Caco-2 (cell line): ENCODE measurements around the gene MAU2. TPM values are rescaled to one million over a fixed set of nuclear protein-coding genes. Genes with fewer than 3 reads are reported as not detected.

Experiments used
- BruUV-seq: library from RNA; stranded (reverse); fragments of 400-500 nt; replicated peaks from 2 replicates; lab custom pipeline; 2021; lab: Mats Ljungman, UMichigan
- CTCF ChIA-PET: fragments of 300-600 bp; sonication (Branson Sonifier 250); formaldehyde crosslinking; loops from one replicate; lab custom pipeline; 2022; ENCODE audit warnings: antibody characterized with exemption; lab: Charles Lee
- POLR2A ChIA-PET: fragments of 300-600 bp; sonication (Branson Sonifier 250); formaldehyde crosslinking; loops from one replicate; lab custom pipeline; 2022; ENCODE audit warnings: antibody characterized with exemption; lab: Charles Lee
- DNase-seq, 2 experiments: peaks; one replicate each; pipeline versions ENCODE4 v3.0.0 to v3.0.0-alpha.2; 2020 to 2022
- H3K27me3 ChIP-seq: replicated peaks from 2 replicates; pipeline ENCODE4 v1.6.0; 2011; ENCODE audit warnings: low read length; ENCODE audit not compliant: control insufficient read depth, insufficient read depth
- H3K36me3 ChIP-seq: 2 replicates; pipeline ENCODE4 v1.5.1; 2011; ENCODE audit warnings: low read length; ENCODE audit not compliant: control insufficient read depth, insufficient read depth
- H3K4me1 ChIP-seq: fragments of 250-450 bp; sonication (Bioruptor Pico); 2 replicates; pipeline ENCODE4 v1.5.1; 2020; ENCODE audit warnings: mild to moderate bottlenecking
- H3K4me3 ChIP-seq: 2 replicates; pipeline ENCODE4 v1.5.1; 2011; ENCODE audit warnings: low read depth, mild to moderate bottlenecking, control low read depth, low read length
- H3K9me3 ChIP-seq: fragments of 250-450 bp; sonication (Bioruptor Pico); 2 replicates; pipeline ENCODE4 v1.5.1; 2020; ENCODE audit warnings: mild to moderate bottlenecking, moderate library complexity
- H3K27ac Mint-ChIP-seq: one replicate; pipeline ENCODE4 v1.8.0; 2022; ENCODE audit warnings: mixed read lengths; ENCODE audit not compliant: unreplicated experiment
- H3K27me3 Mint-ChIP-seq: one replicate; pipeline ENCODE4 v1.8.0; 2022; ENCODE audit warnings: mixed read lengths; ENCODE audit not compliant: insufficient read depth, unreplicated experiment
- H3K36me3 Mint-ChIP-seq: one replicate; pipeline ENCODE4 v1.8.0; 2022; ENCODE audit warnings: mild to moderate bottlenecking, mixed read lengths; ENCODE audit not compliant: insufficient read depth, unreplicated experiment
- H3K4me1 Mint-ChIP-seq: one replicate; pipeline ENCODE4 v1.8.0; 2022; ENCODE audit warnings: low read depth, mixed read lengths; ENCODE audit not compliant: unreplicated experiment
- H3K4me3 Mint-ChIP-seq: one replicate; pipeline ENCODE4 v1.8.0; 2022; ENCODE audit warnings: mild to moderate bottlenecking, moderate library complexity, mixed read lengths; ENCODE audit not compliant: unreplicated experiment
- H3K9me3 Mint-ChIP-seq: one replicate; pipeline ENCODE4 v1.8.0; 2022; ENCODE audit warnings: mixed read lengths; ENCODE audit not compliant: unreplicated experiment
- intact Hi-C: fragments of 100-400 bp; cut with micrococcal nuclease; formaldehyde crosslinking; loops from one replicate; pipeline ENCODE4 v1.10.0; 2022; ENCODE audit not compliant: unreplicated experiment
- total RNA-seq: library from RNA; stranded (reverse); gene quantifications from 2 replicates; pipeline ENCODE4 v1.2.3, GENCODE V29; 2022
- TF ChIP-seq, protein P1 (sequence below), 2 experiments: fragments of 200-600 bp in 1 of 2; IDR thresholded peaks; 1 replicate in 1 of 2; 2 replicates in 1 of 2; pipeline versions ENCODE4 v1.5.1 to v1.8.0; 2011 to 2022; ENCODE audit warnings: antibody characterized with exemption in 1 of 2, control low read depth in 1 of 2, inconsistent platforms in 1 of 2, low read depth in 1 of 2, low read length in 1 of 2, mild to moderate bottlenecking in 1 of 2, moderate library complexity in 1 of 2; ENCODE audit not compliant: insufficient read depth in 1 of 2, severe bottlenecking in 1 of 2, unreplicated experiment in 1 of 2

Gene MAU2
- total RNA-seq, 1 experiment from 2014 or later, result 51.3 TPM

- no peaks in the 10 kb centered on the region for H3K27me3 ChIP-seq
- Mint-ChIP-seq H3K9me3 (no peaks in the 10 kb centered on the region), H3K27me3 (no peaks in the 10 kb centered on the region), H3K4me3 (no peak overlapping the region), H3K36me3 (peaks cover 18% of the 10 kb centered on the region), H3K4me1 (no peaks in the 10 kb centered on the region), H3K27ac (no peak overlapping the region)
- TF ChIP-seq, protein P1, sequence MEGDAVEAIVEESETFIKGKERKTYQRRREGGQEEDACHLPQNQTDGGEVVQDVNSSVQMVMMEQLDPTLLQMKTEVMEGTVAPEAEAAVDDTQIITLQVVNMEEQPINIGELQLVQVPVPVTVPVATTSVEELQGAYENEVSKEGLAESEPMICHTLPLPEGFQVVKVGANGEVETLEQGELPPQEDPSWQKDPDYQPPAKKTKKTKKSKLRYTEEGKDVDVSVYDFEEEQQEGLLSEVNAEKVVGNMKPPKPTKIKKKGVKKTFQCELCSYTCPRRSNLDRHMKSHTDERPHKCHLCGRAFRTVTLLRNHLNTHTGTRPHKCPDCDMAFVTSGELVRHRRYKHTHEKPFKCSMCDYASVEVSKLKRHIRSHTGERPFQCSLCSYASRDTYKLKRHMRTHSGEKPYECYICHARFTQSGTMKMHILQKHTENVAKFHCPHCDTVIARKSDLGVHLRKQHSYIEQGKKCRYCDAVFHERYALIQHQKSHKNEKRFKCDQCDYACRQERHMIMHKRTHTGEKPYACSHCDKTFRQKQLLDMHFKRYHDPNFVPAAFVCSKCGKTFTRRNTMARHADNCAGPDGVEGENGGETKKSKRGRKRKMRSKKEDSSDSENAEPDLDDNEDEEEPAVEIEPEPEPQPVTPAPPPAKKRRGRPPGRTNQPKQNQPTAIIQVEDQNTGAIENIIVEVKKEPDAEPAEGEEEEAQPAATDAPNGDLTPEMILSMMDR (IDR thresholded peaks at IDR 0.05; ENCODE audit: insufficient read depth in 1 of 2, low read depth in 1 of 2, low read length in 1 of 2, severe bottlenecking in 1 of 2, unreplicated experiment in 1 of 2), result no peak
- ChIA-PET POLR2A (no interaction called here), CTCF (no interaction called here)
- H3K36me3 ChIP-seq, result no peaks in the 10 kb centered on the region; the same call in 1 of the 2 replicates
- H3K4me3 ChIP-seq, result no peak overlapping the region
- no peaks in the 10 kb centered on the region; the same call in 1 of the 2 replicates for H3K4me1 ChIP-seq
- no peaks in the 10 kb centered on the region for H3K9me3 ChIP-seq
- no TSS peak for BruUV-seq
- intact Hi-C loops, result no loop called here
- DNase-seq, result no peak
Observed at GRCh38 chr19:19276851-19277250, 43.8 kb upstream of the MAU2 start.

DNA sequence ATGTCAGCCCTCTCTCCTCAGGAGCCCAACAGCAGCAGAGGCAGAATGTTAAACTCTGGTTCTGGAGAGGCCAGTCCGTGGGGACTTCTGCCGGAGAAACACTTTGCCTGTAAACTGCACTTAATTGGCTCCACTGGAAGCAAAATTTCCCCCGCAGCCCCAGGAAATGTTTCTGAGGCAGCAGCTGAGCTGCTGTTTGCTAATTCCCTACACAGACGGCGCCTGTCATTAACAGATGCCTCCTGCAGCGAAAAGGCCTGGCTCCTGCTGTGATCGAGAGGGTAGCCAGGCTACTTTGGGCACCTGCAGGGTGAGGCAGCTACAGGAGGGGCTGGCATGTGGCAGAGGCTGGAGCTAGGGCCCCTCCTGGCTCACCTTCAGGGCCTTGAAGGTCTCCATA is 42.3 kb upstream of the MAU2 start:
- CTCF ChIA-PET, result no interaction called here
- Histone ChIP-seq H3K36me3 (no peaks in the 10 kb centered on the region; the same call in 1 of the 2 replicates), H3K4me3 (no peak overlapping the region), H3K27me3 (no peaks in the 10 kb centered on the region), H3K9me3 (no peaks in the 10 kb centered on the region), H3K4me1 (no peaks in the 10 kb centered on the region)
- POLR2A ChIA-PET, result no interaction called here
- no TSS peak for BruUV-seq
- no peaks in the 10 kb centered on the region for H3K9me3 Mint-ChIP-seq
- peaks cover 18% of the 10 kb centered on the region for H3K36me3 Mint-ChIP-seq
- H3K27ac Mint-ChIP-seq, result no peak overlapping the region
- no peaks in the 10 kb centered on the region for H3K27me3 Mint-ChIP-seq
- TF ChIP-seq, protein P1 (IDR thresholded peaks at IDR 0.05; ENCODE audit: insufficient read depth in 1 of 2, low read depth in 1 of 2, low read length in 1 of 2, severe bottlenecking in 1 of 2, unreplicated experiment in 1 of 2), result no peak
- no peak for DNase-seq
- no peaks in the 10 kb centered on the region for H3K4me1 Mint-ChIP-seq
- no peak overlapping the region for H3K4me3 Mint-ChIP-seq
- intact Hi-C loops, result no loop called here

DNA sequence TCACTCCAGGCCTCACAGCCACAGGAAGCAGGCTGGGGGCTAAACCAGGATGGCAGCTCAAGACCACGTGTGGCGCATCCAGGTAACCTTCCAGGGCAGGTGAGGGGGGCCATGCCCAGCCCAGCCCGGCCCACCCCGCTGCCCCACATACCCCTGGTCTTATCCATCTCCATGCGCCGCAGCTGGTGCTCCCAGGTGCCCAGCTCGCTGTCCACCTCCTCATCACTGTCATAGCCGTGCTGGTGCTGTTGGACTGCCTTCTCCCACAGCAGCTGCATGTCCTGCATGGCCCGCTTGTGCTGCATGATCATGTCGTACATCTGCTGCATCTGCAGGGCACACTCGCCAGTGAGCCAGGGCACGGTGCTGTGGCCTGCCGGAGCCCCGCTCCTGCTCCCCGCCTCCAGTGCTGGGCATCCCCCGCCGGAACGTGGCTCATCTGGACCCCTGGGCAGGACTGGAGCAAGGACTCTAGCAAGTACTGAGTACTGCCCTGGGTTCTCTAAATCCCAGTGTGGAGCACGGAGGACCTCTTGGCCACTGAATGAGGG is 41.5 kb upstream of the MAU2 start:
- no peaks in the 10 kb centered on the region for H3K4me1 Mint-ChIP-seq
- DNase-seq, result no peak
- H3K9me3 Mint-ChIP-seq, result no peaks in the 10 kb centered on the region
- TF ChIP-seq, protein P1 (IDR thresholded peaks at IDR 0.05; ENCODE audit: insufficient read depth in 1 of 2, low read depth in 1 of 2, low read length in 1 of 2, severe bottlenecking in 1 of 2, unreplicated experiment in 1 of 2), result no peak
- ChIA-PET CTCF (no interaction called here), POLR2A (no interaction called here)
- H3K4me3 ChIP-seq, result no peak overlapping the region
- no peak overlapping the region for H3K4me3 Mint-ChIP-seq
- no peaks in the 10 kb centered on the region for H3K27me3 ChIP-seq
- intact Hi-C loops, result no loop called here
- no peak overlapping the region for H3K27ac Mint-ChIP-seq
- no TSS peak for BruUV-seq
- H3K36me3 ChIP-seq, result no peaks in the 10 kb centered on the region; the same call in 1 of the 2 replicates
- no peaks in the 10 kb centered on the region for H3K27me3 Mint-ChIP-seq
- no peaks in the 10 kb centered on the region for H3K9me3 ChIP-seq
- H3K4me1 ChIP-seq, result no peaks in the 10 kb centered on the region
- H3K36me3 Mint-ChIP-seq, result peaks cover 21% of the 10 kb centered on the region
